ENCODE measurements around the gene LCMT2.
"Not testable (repeated sequence)": the region's sequence is repeated elsewhere in the genome, so short reads cannot be mapped to it uniquely, and the experiment has no call there.

The LCMT2 gene

GRCh38 chr15:43316016-43316970, 14.1 kb downstream of the LCMT2 start:
- no peak for DNase-seq (ENCODE audit: low read depth)

GRCh38 chr15:43314171-43314570, 16.2 kb downstream of the LCMT2 start:
- DNase-seq (ENCODE audit: low read depth) = no peak

- DNase-seq (ENCODE audit: low read depth) = no peak
Observed at GRCh38 chr15:43312378-43312777, 18.0 kb downstream of the LCMT2 start.

GRCh38 chr15:43302205-43302817, 28.1 kb downstream of the LCMT2 start, which contains the start of gene TGM7:
TGM7 (minus strand) TSS chr15:43302255.
- DNase-seq (ENCODE audit: low read depth) = no peak

- DNase-seq (ENCODE audit: low read depth) = no peak
Observed at GRCh38 chr15:43299884-43300283, 30.5 kb downstream of the LCMT2 start.

GRCh38 chr15:43299411-43299810, 31.0 kb downstream of the LCMT2 start:
- DNase-seq (ENCODE audit: low read depth) = no peak

- no peak for DNase-seq (ENCODE audit: low read depth)
Observed at GRCh38 chr15:43294091-43294706, 36.2 kb downstream of the LCMT2 start.

- DNase-seq (ENCODE audit: low read depth) = no peak
Observed at GRCh38 chr15:43293432-43293831, 36.9 kb downstream of the LCMT2 start.

- DNase-seq (ENCODE audit: low read depth) = no peak
Observed at GRCh38 chr15:43292375-43293078, 37.8 kb downstream of the LCMT2 start.

GRCh38 chr15:43289656-43290055, 40.7 kb downstream of the LCMT2 start:
- DNase-seq (ENCODE audit: low read depth) = not testable (repeated sequence)

GRCh38 chr15:43287254-43287653, 43.1 kb downstream of the LCMT2 start:
- no peak for DNase-seq (ENCODE audit: low read depth)

GRCh38 chr15:43286074-43286473, 44.3 kb downstream of the LCMT2 start:
- no peak for DNase-seq (ENCODE audit: low read depth)

- no peak for DNase-seq (ENCODE audit: low read depth)
Observed at GRCh38 chr15:43285609-43286037, 44.8 kb downstream of the LCMT2 start.

GRCh38 chr15:43283526-43283925, 46.8 kb downstream of the LCMT2 start:
- no peak for DNase-seq (ENCODE audit: low read depth)

GRCh38 chr15:43281926-43282602, 48.3 kb downstream of the LCMT2 start:
- no peak for DNase-seq (ENCODE audit: low read depth)

GRCh38 chr15:43280996-43281395, 49.4 kb downstream of the LCMT2 start:
- no peak for DNase-seq (ENCODE audit: low read depth)

GRCh38 chr15:43279496-43279895, 50.9 kb downstream of the LCMT2 start:
- no peak for DNase-seq (ENCODE audit: low read depth)

- DNase-seq (ENCODE audit: low read depth) = no peak
Observed at GRCh38 chr15:43278869-43279268, 51.5 kb downstream of the LCMT2 start.

GRCh38 chr15:43277901-43278300, 52.5 kb downstream of the LCMT2 start:
- no peak for DNase-seq (ENCODE audit: low read depth)

- DNase-seq (ENCODE audit: low read depth) = no peak
Observed at GRCh38 chr15:43277231-43277823, 53.0 kb downstream of the LCMT2 start.

GRCh38 chr15:43276563-43277200, 53.7 kb downstream of the LCMT2 start:
- DNase-seq (ENCODE audit: low read depth) = no peak
